Adrenal gland (tissue), 12 donors: ENCODE results near the gene PPP1R7. TPM values are rescaled to one million over a fixed set of nuclear protein-coding genes. Genes with fewer than 3 reads are reported as not detected.

Experiments used
- DNase-seq, 7 donors: peaks; one replicate each; pipeline ENCODE4 v3.0.0-alpha.2; 2019 to 2020
- H3K27ac ChIP-seq, 5 donors: fragments of 200-600 bp; sonication (generic) in 4 of 5; 1 replicate in 3 of 5; 2 replicates in 2 of 5; pipeline versions ENCODE4 v1.5.1 to v1.8.0; 2016 to 2020; ENCODE audit warnings: mild to moderate bottlenecking in 1 of 5
- H3K27me3 ChIP-seq: fragments of 200-600 bp; 2 replicates; pipeline ENCODE4 v1.8.0; 2021
- H3K36me3 ChIP-seq, 2 donors: fragments of 200-600 bp; replicated peaks in 1 of 2; 1 replicate in 1 of 2; 2 replicates in 1 of 2; pipeline versions ENCODE4 v1.5.1 to v1.8.0; 2018 to 2022
- H3K4me1 ChIP-seq, 2 donors: fragments of 200-600 bp; replicated peaks in 1 of 2; 1 replicate in 1 of 2; 2 replicates in 1 of 2; pipeline versions ENCODE4 v1.5.1 to v1.8.0; 2018 to 2021
- H3K4me3 ChIP-seq, 4 donors: fragments of 200-600 bp; sonication (generic) in 3 of 4; one replicate each; pipeline ENCODE4 v1.5.1; 2016 to 2018
- H3K9me3 ChIP-seq, 3 donors: fragments of 200-600 bp; sonication (generic) in 1 of 3; replicated peaks in 1 of 3; 1 replicate in 2 of 3; 2 replicates in 1 of 3; pipeline versions ENCODE4 v1.5.1 to v1.8.0; 2016 to 2021
- CTCF ChIP-seq, 6 experiments: fragments of 450-650 bp in 4 of 6; fragments of 200-600 bp in 2 of 6; sonication (generic) in 1 of 6; IDR thresholded peaks; 1 replicate in 5 of 6; 2 replicates in 1 of 6; pipeline versions ENCODE4 v1.5.1 to v1.8.0; 2016 to 2021; ENCODE audit warnings: antibody characterized with exemption in 6 of 6, mild to moderate bottlenecking in 2 of 6, moderate library complexity in 1 of 6
- POLR2A ChIP-seq, 2 donors: fragments of 450-650 bp; IDR thresholded peaks; one replicate each; pipeline ENCODE4 v1.6.1; 2017; ENCODE audit warnings: antibody characterized with exemption in 2 of 2, mild to moderate bottlenecking in 2 of 2, moderate library complexity in 1 of 2
- WGBS, 4 donors: extraction: QIAGEN DNeasy Blood & Tissue Kit in 2 of 4; methylation state at CpG; one replicate each; pipeline versions ENCODE4 v1.1.5 to v1.1.7; 2013 to 2017; 5-methylcytosine and 5-hydroxymethylcytosine counted together
- intact Hi-C, 2 donors: fragments of 100-400 bp; cut with DNase I; formaldehyde crosslinking; loops; one replicate each; pipeline versions ENCODE4 v1.14.1 to v1.15.0; 2022 to 2023
- polyA plus RNA-seq, 3 donors: library from polyadenylated mRNA; stranded (reverse); fragments of 200-250 nt in 2 of 3; fragments of 350-450 nt in 1 of 3; fragmentation: Illumina TruSeq in 1 of 3; extraction: RNeasy Lipid Tissue Mini Kit (QIAGEN cat#74804) in 1 of 3; gene quantifications; one replicate each; pipeline ENCODE4 v1.2.3, GENCODE V29; 2013 to 2014
- total RNA-seq, 9 donors: library from RNA; depleted of rRNA in 4 of 9; stranded (reverse); fragments of >200 nt in 4 of 9; fragments of 120-200 nt in 1 of 9; fragmentation: NEBNext Ultra II Directional in 1 of 9; extraction: Animal tissue kit (Norgen Biotek cat#: 25700) in 1 of 9; gene quantifications; one replicate each; pipeline versions ENCODE4 v1.1.0 to v1.2.4, GENCODE V29; 2013 to 2023
- donor health status: healthy with polysubstance abuse.
- donor health status: Bipolar disorder and iron deficiency.
- donor health status: DM: yes; HTN: yes; CAD: no.
- donor health status: DM: no; HTN: no; CAD: no.
- donor health status: DM: no; HTN: no; CAD: no.
- donor health status: DM: yes; HTN: yes; CAD: no.

PPP1R7 gene
- total and polyA plus RNA-seq, 12 donors = 26.2 to 128 (median 63.1) TPM

- WGBS, 4 donors = 93 to 97% (median 96%) methylated on average over 6 to 25 of the region's 25 CpGs
These were observed 13.5 kb upstream of the PPP1R7 start for GRCh38 chr2:241136661-241137260.

GRCh38 chr2:241137276-241138190 is 12.7 kb upstream of the PPP1R7 start:
- 86 to 92% (median 90%) methylated on average over 15 to 24 of the region's 24 CpGs for WGBS, 4 donors
- DNase-seq = no peak
- intact Hi-C loops = no loop called here

More at GRCh38 chr2:241136661-241137260, 13.5 kb upstream of the PPP1R7 start:
- Histone ChIP-seq H3K9me3 (no peaks in the 10 kb centered on the region), H3K4me3 (no peak overlapping the region), H3K4me1 (no peaks in the 10 kb centered on the region), H3K27me3 (no peaks in the 10 kb centered on the region), H3K36me3 (no peaks in the 10 kb centered on the region), H3K27ac (no peak overlapping the region)
- DNase-seq = no peak
- intact Hi-C loops = no loop called here
- no peak for TF ChIP-seq CTCF (IDR thresholded peaks at IDR 0.05)
- TF ChIP-seq POLR2A (IDR thresholded peaks at IDR 0.05) = no peak

GRCh38 chr2:241138471-241138870 is 11.8 kb upstream of the PPP1R7 start:
- WGBS, 4 donors = 94 to 97% (median 95%) methylated on average over 15 to 16 of the region's 16 CpGs
- DNase-seq = no peak
- intact Hi-C loops = no loop called here

More at GRCh38 chr2:241137276-241138190, 12.7 kb upstream of the PPP1R7 start:
- Histone ChIP-seq H3K4me3 (no peak overlapping the region), H3K27me3 (no peaks in the 10 kb centered on the region), H3K27ac (no peak overlapping the region), H3K36me3 (no peaks in the 10 kb centered on the region), H3K4me1 (no peaks in the 10 kb centered on the region), H3K9me3 (no peaks in the 10 kb centered on the region)
- TF ChIP-seq POLR2A (IDR thresholded peaks at IDR 0.05) = no peak
- no peak for TF ChIP-seq CTCF (IDR thresholded peaks at IDR 0.05)

More at GRCh38 chr2:241138471-241138870, 11.8 kb upstream of the PPP1R7 start:
- Histone ChIP-seq H3K27me3 (no peaks in the 10 kb centered on the region), H3K9me3 (no peaks in the 10 kb centered on the region), H3K4me1 (no peaks in the 10 kb centered on the region), H3K36me3 (no peaks in the 10 kb centered on the region), H3K4me3 (no peak overlapping the region), H3K27ac (no peak overlapping the region)
- TF ChIP-seq POLR2A (IDR thresholded peaks at IDR 0.05) = no peak
- TF ChIP-seq CTCF (IDR thresholded peaks at IDR 0.05) = no peak
